ENCODE data around the gene PLEKHM3. TPM values are rescaled to one million over a fixed set of nuclear protein-coding genes. Genes with fewer than 3 reads are reported as not detected.

The PLEKHM3 gene
- total and polyA plus RNA-seq, 2 experiments from 2014 or later = 3.9 to 8.8 TPM

GRCh38 chr2:207902821-207903220, 122.5 kb downstream of the PLEKHM3 start (continued):
- TF ChIP-seq ZNF462 (CRISPR knock-in tag; IDR thresholded peaks at IDR 0.05) = no peak
- TF ChIP-seq STAT1 (IDR thresholded peaks at IDR 0.05; ENCODE audit: unreplicated experiment) = no peak

GRCh38 chr2:207901829-207902228, 123.5 kb downstream of the PLEKHM3 start:
- Histone ChIP-seq H2AFZ (no peak overlapping the region), H3K79me2 (replicated peaks; ENCODE audit: insufficient read depth) (no peaks in the 10 kb centered on the region), H3K27me3 (ENCODE audit: insufficient read depth) (no peaks in the 10 kb centered on the region), H3K9me2 (ENCODE audit: insufficient read depth) (no peaks in the 10 kb centered on the region), H3K36me3 (ENCODE audit: insufficient read depth) (no peaks in the 10 kb centered on the region), H3K4me3 (no peak overlapping the region), H3K4me1 (ENCODE audit: insufficient read depth) (peaks cover 24% of the 10 kb centered on the region), H4K20me1 (replicated peaks; ENCODE audit: insufficient read depth) (no peaks in the 10 kb centered on the region), H3K4me2 (no peak overlapping the region), H3F3A (replicated peaks; ENCODE audit: low read depth) (0 out of 2 replicates have a peak, but pooled peaks cover 3% of the 10 kb centered on the region), H3K27ac (ENCODE audit: low read depth) (no peak overlapping the region)
- ATAC-seq (no peak), DNase-seq (ENCODE audit: low spot score) (no peak)
- no peaks in the 10 kb centered on the region for H3K9me3 Mint-ChIP-seq
- peaks cover under 1% of the 10 kb centered on the region for H3K27me3 Mint-ChIP-seq (ENCODE audit: insufficient read depth, low read depth, poor library complexity)
- H3K4me1 Mint-ChIP-seq = peaks cover 25% of the 10 kb centered on the region
- no peak overlapping the region for H3K27ac Mint-ChIP-seq
- no peak overlapping the region for H3K4me3 Mint-ChIP-seq
- H3K36me3 Mint-ChIP-seq (ENCODE audit: low read depth) = no peaks in the 10 kb centered on the region
- TF ChIP-seq JUNB (IDR thresholded peaks at IDR 0.05; ENCODE audit: unreplicated experiment) = no peak
- no peak for TF ChIP-seq ETS1 (IDR thresholded peaks at IDR 0.05)
- TF ChIP-seq ZNF462 (CRISPR knock-in tag; IDR thresholded peaks at IDR 0.05) = no peak
- TF ChIP-seq CREB1 (CRISPR knock-in tag; IDR thresholded peaks at IDR 0.05; ENCODE audit: low read depth) = no peak
- TF ChIP-seq CTCF (conservative IDR thresholded peaks at IDR 0.05; ENCODE audit: low read depth in 2 of 2) = no peak
- no peak for TF ChIP-seq NANOG (IDR thresholded peaks at IDR 0.05; ENCODE audit: borderline replicate concordance)
- no peak for TF ChIP-seq STAT1 (IDR thresholded peaks at IDR 0.05; ENCODE audit: unreplicated experiment)

All from GM23338 (cell line).